SJCRH30 (cell line): ENCODE measurements around the gene SP4. TPM values are rescaled to one million over a fixed set of nuclear protein-coding genes. Genes with fewer than 3 reads are reported as not detected.

Source experiments
- DNase-seq, 2 experiments: peaks; one replicate each; pipeline ENCODE4 v3.0.0-alpha.2; 2015 to 2020
- H3K27ac ChIP-seq: fragments of 250-450 bp; sonication (Bioruptor Pico); 2 replicates; pipeline ENCODE4 v1.5.1; 2020; ENCODE audit warnings: mild to moderate bottlenecking, moderate library complexity
- H3K27me3 ChIP-seq: fragments of 250-450 bp; sonication (Bioruptor Pico); 2 replicates; pipeline ENCODE4 v1.5.1; 2020; ENCODE audit warnings: mild to moderate bottlenecking, moderate library complexity
- H3K36me3 ChIP-seq: fragments of 250-450 bp; sonication (Bioruptor Pico); 2 replicates; pipeline ENCODE4 v1.5.1; 2020; ENCODE audit warnings: mild to moderate bottlenecking, moderate library complexity
- H3K4me1 ChIP-seq: fragments of 250-450 bp; sonication (Bioruptor Pico); 2 replicates; pipeline ENCODE4 v1.5.1; 2020; ENCODE audit warnings: mild to moderate bottlenecking, moderate library complexity
- H3K4me3 ChIP-seq: fragments of 250-450 bp; sonication (Bioruptor Pico); 2 replicates; pipeline ENCODE4 v1.5.1; 2020; ENCODE audit warnings: mild to moderate bottlenecking, moderate library complexity
- H3K9me3 ChIP-seq: fragments of 250-450 bp; sonication (Bioruptor Pico); replicated peaks from 2 replicates; pipeline ENCODE4 v1.5.1; 2020; ENCODE audit warnings: mild to moderate bottlenecking, moderate library complexity
- total RNA-seq: library from RNA; depleted of rRNA; stranded (reverse); fragments of >200 nt; shearing (Covaris generic); gene quantifications from 2 replicates; pipeline ENCODE4 v1.2.3, GENCODE V29; 2014; rRNA removed

Gene SP4
- total RNA-seq = 34.5 and 39.5 TPM in 2 replicates

- no peaks in the 10 kb centered on the region for H3K27me3 ChIP-seq
- H3K4me1 ChIP-seq = peaks cover 7% of the 10 kb centered on the region; the same call in 1 of the 2 replicates
- H3K4me3 ChIP-seq = peak within 1 kb of the TSS; percentile 86
- peak within 1 kb of the TSS; percentile 98 for H3K27ac ChIP-seq
- H3K9me3 ChIP-seq = no peaks in the 10 kb centered on the region
- DNase-seq = peak; percentile 97
- peaks cover 3% of the 10 kb centered on the region for H3K36me3 ChIP-seq
These were observed at the start of gene SP4 for GRCh38 chr7:21427871-21428658. Gene SP4 (plus strand): TSS chr7:21428083. CDS start chr7:21428252, 169 bp downstream.

GRCh38 chr7:21383227-21384220 lies 44.4 kb upstream of the SP4 start:
- no peak overlapping the region for H3K27ac ChIP-seq
- DNase-seq = no peak
- H3K36me3 ChIP-seq = no peaks in the 10 kb centered on the region
- H3K4me1 ChIP-seq = no peaks in the 10 kb centered on the region
- H3K27me3 ChIP-seq = 0 out of 2 replicates have a peak, but pooled peaks cover under 1% of the 10 kb centered on the region
- H3K9me3 ChIP-seq = no peaks in the 10 kb centered on the region
- H3K4me3 ChIP-seq = no peak overlapping the region

GRCh38 chr7:21393937-21394336 lies 33.9 kb upstream of the SP4 start:
- H3K4me1 ChIP-seq = no peaks in the 10 kb centered on the region
- no peak overlapping the region for H3K27ac ChIP-seq
- H3K9me3 ChIP-seq = no peaks in the 10 kb centered on the region
- H3K27me3 ChIP-seq = 0 out of 2 replicates have a peak, but pooled peaks cover under 1% of the 10 kb centered on the region
- no peaks in the 10 kb centered on the region for H3K36me3 ChIP-seq
- DNase-seq = no peak
- no peak overlapping the region for H3K4me3 ChIP-seq

- no peak for DNase-seq
- no peak overlapping the region for H3K4me3 ChIP-seq
- H3K27ac ChIP-seq = no peak overlapping the region
- H3K27me3 ChIP-seq = no peaks in the 10 kb centered on the region
- H3K9me3 ChIP-seq = no peaks in the 10 kb centered on the region
- H3K36me3 ChIP-seq = no peaks in the 10 kb centered on the region
- H3K4me1 ChIP-seq = no peaks in the 10 kb centered on the region
These were observed 25.9 kb upstream of the SP4 start for GRCh38 chr7:21401944-21402343.

- H3K27me3 ChIP-seq = no peaks in the 10 kb centered on the region
- H3K36me3 ChIP-seq = no peaks in the 10 kb centered on the region
- no peak overlapping the region for H3K27ac ChIP-seq
- no peak for DNase-seq
- H3K9me3 ChIP-seq = no peaks in the 10 kb centered on the region
- no peaks in the 10 kb centered on the region for H3K4me1 ChIP-seq
- no peak overlapping the region for H3K4me3 ChIP-seq
These were observed 19.9 kb upstream of the SP4 start for GRCh38 chr7:21407796-21408480.

- Histone ChIP-seq H3K27me3 (no peaks in the 10 kb centered on the region), H3K9me3 (no peaks in the 10 kb centered on the region), H3K36me3 (no peaks in the 10 kb centered on the region), H3K4me3 (no peak overlapping the region), H3K4me1 (no peaks in the 10 kb centered on the region), H3K27ac (no peak overlapping the region)
- no peak for DNase-seq
These were observed 19.4 kb upstream of the SP4 start for GRCh38 chr7:21408481-21408820.

- Histone ChIP-seq H3K9me3 (no peaks in the 10 kb centered on the region), H3K27me3 (no peaks in the 10 kb centered on the region), H3K4me3 (no peak overlapping the region), H3K27ac (no peak overlapping the region), H3K4me1 (no peaks in the 10 kb centered on the region), H3K36me3 (no peaks in the 10 kb centered on the region)
- no peak for DNase-seq
These were observed 15.5 kb upstream of the SP4 start for GRCh38 chr7:21412410-21412851.

- Histone ChIP-seq H3K4me3 (no peak overlapping the region), H3K27ac (no peak overlapping the region), H3K27me3 (no peaks in the 10 kb centered on the region), H3K4me1 (no peaks in the 10 kb centered on the region), H3K36me3 (no peaks in the 10 kb centered on the region), H3K9me3 (no peaks in the 10 kb centered on the region)
- no peak for DNase-seq
These were observed 14.9 kb upstream of the SP4 start for GRCh38 chr7:21412957-21413356.

- Histone ChIP-seq H3K4me1 (no peaks in the 10 kb centered on the region), H3K36me3 (no peaks in the 10 kb centered on the region), H3K9me3 (no peaks in the 10 kb centered on the region), H3K4me3 (no peak overlapping the region), H3K27me3 (no peaks in the 10 kb centered on the region), H3K27ac (no peak overlapping the region)
- DNase-seq = no peak
These were observed 14.4 kb upstream of the SP4 start for GRCh38 chr7:21413502-21413901.

- H3K36me3 ChIP-seq = no peaks in the 10 kb centered on the region
- DNase-seq = no peak
- no peaks in the 10 kb centered on the region for H3K27me3 ChIP-seq
- no peaks in the 10 kb centered on the region for H3K4me1 ChIP-seq
- H3K27ac ChIP-seq = no peak overlapping the region
- H3K9me3 ChIP-seq = no peaks in the 10 kb centered on the region
- H3K4me3 ChIP-seq = no peak overlapping the region
These were observed 13.0 kb upstream of the SP4 start for GRCh38 chr7:21414795-21415393.

GRCh38 chr7:21417647-21418046 lies 10.2 kb upstream of the SP4 start:
- Histone ChIP-seq H3K4me1 (no peaks in the 10 kb centered on the region), H3K4me3 (no peak overlapping the region), H3K9me3 (no peaks in the 10 kb centered on the region), H3K27ac (no peak overlapping the region), H3K27me3 (no peaks in the 10 kb centered on the region), H3K36me3 (no peaks in the 10 kb centered on the region)
- DNase-seq = peak in 1 of 2 experiments; percentile 17

GRCh38 chr7:21422751-21423150 lies 5.1 kb upstream of the SP4 start:
- H3K27me3 ChIP-seq = no peaks in the 10 kb centered on the region
- H3K4me3 ChIP-seq = no peak overlapping the region
- no peak overlapping the region for H3K27ac ChIP-seq
- H3K9me3 ChIP-seq = no peaks in the 10 kb centered on the region
- no peaks in the 10 kb centered on the region for H3K4me1 ChIP-seq
- no peak for DNase-seq
- no peaks in the 10 kb centered on the region for H3K36me3 ChIP-seq

- Histone ChIP-seq H3K27ac (no peak overlapping the region), H3K36me3 (no peaks in the 10 kb centered on the region), H3K9me3 (no peaks in the 10 kb centered on the region), H3K4me1 (no peaks in the 10 kb centered on the region), H3K4me3 (no peak overlapping the region), H3K27me3 (no peaks in the 10 kb centered on the region)
- DNase-seq = no peak
These were observed 2.6 kb upstream of the SP4 start for GRCh38 chr7:21425290-21425689.
